ENCODE data around the gene TNFRSF1B.

Gene TNFRSF1B

GRCh38 chr1:12127206-12127810, 39.5 kb upstream of the TNFRSF1B start:
- no peak for TF ChIP-seq CTCF (IDR thresholded peaks at IDR 0.05; ENCODE audit: low read depth, low read length)

GRCh38 chr1:12128120-12128519, 38.7 kb upstream of the TNFRSF1B start:
- no peak for DNase-seq (ENCODE audit: extremely low read depth, low read depth)
- TF ChIP-seq CTCF (IDR thresholded peaks at IDR 0.05; ENCODE audit: low read depth, low read length) = no peak

More at GRCh38 chr1:12127206-12127810, 39.5 kb upstream of the TNFRSF1B start:
- DNase-seq (ENCODE audit: extremely low read depth, low read depth) = no peak

GRCh38 chr1:12129624-12130023, 37.2 kb upstream of the TNFRSF1B start:
- TF ChIP-seq CTCF (IDR thresholded peaks at IDR 0.05; ENCODE audit: low read depth, low read length) = no peak
- no peak for DNase-seq (ENCODE audit: extremely low read depth, low read depth)

- no peak for DNase-seq (ENCODE audit: extremely low read depth, low read depth)
- TF ChIP-seq CTCF (IDR thresholded peaks at IDR 0.05; ENCODE audit: low read depth, low read length) = no peak
Observed at GRCh38 chr1:12130466-12131130, 36.2 kb upstream of the TNFRSF1B start.

GRCh38 chr1:12132078-12132477, 34.7 kb upstream of the TNFRSF1B start:
- peak; percentile 69 for DNase-seq (ENCODE audit: extremely low read depth, low read depth)
- no peak for TF ChIP-seq CTCF (IDR thresholded peaks at IDR 0.05; ENCODE audit: low read depth, low read length)

- TF ChIP-seq CTCF (IDR thresholded peaks at IDR 0.05; ENCODE audit: low read depth, low read length) = no peak
- DNase-seq (ENCODE audit: extremely low read depth, low read depth) = no peak
Observed at GRCh38 chr1:12134716-12135115, 32.1 kb upstream of the TNFRSF1B start.

- DNase-seq (ENCODE audit: extremely low read depth, low read depth) = no peak
- no peak for TF ChIP-seq CTCF (IDR thresholded peaks at IDR 0.05; ENCODE audit: low read depth, low read length)
Observed at GRCh38 chr1:12135612-12136011, 31.2 kb upstream of the TNFRSF1B start.
